HG03520 (cell line): ENCODE results near the gene IHH.

Experiments
- ATAC-seq: cut with Tn5 transposase; IDR thresholded peaks from one replicate; pipeline ENCODE4 v1.9.1; 2021; ENCODE audit warnings: mild to moderate bottlenecking, moderate library complexity; ENCODE audit not compliant: unreplicated experiment

IHH gene

DNA sequence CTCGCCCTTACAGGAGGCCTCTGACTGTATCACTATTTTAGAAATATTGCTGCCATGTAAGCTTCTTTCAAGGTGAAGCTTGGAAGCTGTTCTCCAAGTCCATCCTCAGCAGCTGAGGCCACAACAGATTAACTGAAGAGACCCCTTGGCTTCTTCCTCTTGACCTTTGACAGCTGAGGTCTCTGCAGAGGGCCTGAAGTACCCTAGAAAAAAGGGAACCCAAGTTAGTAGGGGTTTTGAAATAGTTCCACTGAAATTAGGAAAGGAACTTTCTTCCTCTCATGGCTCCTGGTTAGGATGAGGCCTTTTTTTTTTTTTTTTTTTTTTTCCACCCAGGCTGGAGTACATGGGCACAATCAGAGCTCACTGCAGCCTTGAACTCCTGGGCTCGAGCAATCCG, 15.5 kb upstream of the IHH start:
- no peak for ATAC-seq

DNA sequence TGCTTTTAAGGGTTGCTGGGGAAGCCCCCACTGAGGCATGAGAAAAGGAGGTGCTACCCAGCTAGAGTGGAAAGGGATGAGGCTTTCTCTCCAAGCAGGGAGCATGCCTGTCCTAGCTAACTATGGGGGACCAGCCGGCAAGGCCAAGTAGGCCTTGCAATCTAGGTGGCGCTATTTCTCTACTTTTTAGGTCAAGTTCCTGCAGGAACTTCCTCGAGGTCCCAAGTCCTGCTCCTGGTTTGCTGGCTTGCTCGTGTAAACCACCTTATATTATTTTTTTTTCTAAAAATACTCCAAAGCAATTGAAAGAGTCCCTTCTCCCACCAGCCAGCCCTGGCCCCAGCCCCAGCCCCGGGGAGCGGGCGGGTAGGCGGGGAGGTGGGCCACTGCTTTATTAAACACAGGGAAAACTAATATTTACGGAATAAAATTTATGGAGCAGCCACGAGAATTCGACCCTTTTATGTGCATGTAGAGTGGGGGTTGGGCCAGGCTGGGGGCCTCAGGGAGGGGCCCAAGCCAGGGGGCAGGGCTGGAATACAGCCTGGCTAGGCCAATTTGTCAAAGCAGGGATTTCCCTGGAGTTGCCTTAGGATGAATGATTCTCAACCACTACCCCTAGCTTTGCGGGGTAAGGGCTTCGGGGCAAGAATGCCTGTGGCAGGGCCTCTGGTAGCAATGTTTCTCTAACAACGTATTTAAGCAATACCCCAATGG, 12.8 kb upstream of the IHH start:
- no peak for ATAC-seq

DNA sequence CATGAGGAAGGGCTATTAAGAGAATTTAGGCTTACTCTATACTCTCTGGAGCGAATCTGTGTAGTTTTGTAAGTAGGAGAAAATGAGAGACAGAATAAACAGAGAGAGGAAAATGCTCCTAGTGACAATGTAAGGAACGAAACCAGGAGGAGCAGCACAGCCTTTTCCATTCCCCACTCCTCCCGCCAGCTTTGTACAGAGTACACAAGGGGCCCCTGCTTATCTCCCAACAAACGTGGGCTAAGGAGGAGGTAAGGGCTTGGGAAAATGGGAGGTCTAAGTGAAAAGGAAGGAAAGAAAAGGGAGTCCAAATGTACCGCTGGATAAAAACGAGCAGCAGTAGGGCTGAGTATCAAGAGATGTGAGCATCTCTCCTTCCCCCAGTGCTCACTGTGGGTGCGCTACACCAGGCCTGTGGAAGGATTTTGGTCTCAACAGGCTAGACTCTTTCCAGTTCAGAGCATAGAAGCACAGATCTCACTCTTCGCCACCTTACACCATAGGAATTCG, 12.1 kb upstream of the IHH start:
- no peak for ATAC-seq

DNA sequence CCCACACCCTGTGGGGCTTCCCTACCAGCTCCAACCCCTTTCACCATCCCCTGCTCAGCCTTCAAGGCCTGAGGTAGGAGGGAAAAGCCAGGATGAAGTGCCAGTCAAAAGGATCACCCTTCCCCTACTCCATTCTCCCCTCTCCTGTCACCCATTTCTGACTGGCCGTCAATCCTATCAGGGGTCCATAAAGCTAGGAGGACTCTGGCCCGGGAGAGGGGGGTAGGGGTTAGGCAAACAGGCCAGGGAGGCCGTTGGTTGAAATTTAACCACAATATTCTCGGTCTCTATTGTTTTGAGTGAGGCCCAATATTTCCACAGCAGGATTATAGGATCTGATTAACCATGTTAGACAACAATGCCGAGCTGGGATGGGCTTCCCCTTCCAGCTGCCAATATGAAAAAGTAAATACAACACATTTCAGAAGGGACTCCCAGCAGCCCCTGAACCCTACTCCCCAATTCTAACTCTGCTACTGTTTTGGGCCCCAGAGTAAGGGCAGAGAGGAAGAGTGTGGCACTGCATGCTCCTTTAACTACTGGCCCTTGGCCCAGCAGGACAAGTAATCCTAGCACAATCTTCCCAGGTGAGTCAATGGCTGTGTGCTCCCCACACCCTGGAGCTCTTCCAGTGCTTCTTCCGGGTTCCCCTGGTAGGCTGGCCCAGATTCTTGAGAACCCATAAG, 10.6 kb upstream of the IHH start:
- ATAC-seq, result no peak

DNA sequence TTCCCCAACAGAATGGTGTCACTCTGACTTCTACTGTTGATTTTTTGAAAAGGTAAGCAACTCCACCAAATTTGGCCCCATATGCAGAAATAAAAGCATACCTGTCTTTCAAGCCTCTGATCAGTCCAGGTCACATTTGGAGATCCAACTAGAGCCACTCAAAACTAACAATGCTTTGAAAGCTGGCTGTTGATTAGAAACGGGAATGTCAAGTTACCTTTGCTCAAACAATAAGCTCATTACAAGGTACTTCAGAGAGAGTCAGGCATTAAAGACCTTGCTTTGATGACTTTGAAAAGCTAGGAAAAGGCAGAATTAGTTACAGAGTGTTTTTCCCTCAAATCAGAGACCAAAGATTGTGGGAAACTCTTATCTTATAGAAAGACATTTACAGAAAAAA, 4.8 kb upstream of the IHH start:
- no peak for ATAC-seq

DNA sequence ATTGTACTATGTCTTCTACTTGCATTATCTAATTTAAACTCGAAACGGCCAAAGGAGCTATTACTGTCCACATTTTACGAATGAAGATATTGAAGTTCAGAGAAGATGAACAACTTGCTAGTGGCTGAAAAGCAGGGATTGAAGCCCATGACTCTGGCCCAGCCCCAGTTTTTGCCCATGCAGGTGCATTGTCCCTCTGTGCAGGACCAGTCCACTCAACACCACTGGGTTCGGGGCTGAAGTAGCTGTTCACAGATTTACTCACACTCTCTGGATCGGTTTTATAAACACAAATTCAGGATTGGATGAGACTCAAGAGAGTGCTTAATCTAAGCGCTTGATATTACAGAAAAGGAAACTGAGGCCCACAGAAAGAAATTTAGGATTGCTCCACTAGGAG, 1.4 kb upstream of the IHH start:
- ATAC-seq, result no peak

DNA sequence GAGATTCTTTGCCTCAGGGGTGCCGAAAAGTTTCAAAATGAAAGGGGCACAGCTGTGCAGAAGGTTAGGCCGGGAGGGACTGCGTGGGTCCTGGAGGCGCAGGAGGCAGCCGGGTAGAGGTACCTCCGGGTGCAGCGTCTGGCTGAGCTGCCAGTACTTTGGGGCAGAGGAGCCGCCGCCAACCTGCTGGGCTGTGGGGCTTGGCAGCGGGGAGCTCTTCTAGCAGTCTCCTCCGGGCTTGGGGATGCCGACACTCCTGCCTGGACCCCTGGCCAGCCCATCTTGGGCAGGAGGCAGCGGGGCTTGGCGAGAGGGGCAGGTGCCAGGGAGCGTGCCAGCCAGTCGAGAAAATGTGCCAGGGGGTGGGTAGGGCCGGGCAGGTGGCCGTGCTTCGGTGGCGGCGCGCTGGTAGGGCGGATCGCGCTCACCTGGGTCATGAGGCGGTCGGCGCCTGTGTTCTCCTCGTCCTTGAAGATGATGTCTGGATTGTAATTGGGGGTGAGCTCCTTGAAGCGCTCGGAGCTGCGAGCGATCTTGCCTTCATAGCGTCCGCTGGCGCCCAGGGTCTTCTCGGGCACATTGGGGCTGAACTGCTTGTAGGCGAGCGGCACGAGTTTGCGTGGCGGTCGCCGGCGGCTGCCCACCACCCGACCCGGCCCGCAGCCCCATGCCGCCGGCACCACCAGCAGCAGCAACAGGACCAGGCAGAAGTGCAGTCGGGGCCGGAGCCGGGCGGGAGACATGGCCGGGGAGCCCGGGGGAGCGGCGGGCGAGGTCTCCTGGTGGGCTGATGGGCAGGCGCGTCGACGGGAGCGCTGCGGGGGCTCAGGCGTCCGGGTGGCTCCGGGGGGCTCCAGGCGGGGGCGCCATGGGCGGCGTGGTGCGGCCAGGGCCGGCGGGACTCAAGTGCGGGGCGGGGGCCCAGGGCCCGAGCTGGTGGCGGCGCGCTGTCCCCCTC, 717 bp downstream of the IHH start:
- ATAC-seq, result no peak

DNA sequence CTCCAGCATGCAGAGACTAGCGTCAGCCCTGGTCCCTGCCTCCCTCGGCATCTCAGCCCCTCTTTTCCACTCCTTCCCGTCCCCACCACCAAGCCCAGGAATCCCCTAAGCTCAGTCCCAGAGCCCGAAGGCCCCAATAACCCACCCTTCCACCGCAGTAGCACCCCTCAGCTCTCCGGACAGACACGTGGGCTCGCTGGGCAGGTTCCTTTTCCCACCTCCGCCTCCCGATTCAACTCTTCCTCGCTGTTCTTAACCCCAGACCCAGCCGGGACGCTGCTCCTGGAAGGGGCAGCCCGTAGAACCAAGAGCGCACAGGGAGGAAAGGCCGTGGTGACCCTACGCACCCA, 1.4 kb downstream of the IHH start:
- no peak for ATAC-seq

DNA sequence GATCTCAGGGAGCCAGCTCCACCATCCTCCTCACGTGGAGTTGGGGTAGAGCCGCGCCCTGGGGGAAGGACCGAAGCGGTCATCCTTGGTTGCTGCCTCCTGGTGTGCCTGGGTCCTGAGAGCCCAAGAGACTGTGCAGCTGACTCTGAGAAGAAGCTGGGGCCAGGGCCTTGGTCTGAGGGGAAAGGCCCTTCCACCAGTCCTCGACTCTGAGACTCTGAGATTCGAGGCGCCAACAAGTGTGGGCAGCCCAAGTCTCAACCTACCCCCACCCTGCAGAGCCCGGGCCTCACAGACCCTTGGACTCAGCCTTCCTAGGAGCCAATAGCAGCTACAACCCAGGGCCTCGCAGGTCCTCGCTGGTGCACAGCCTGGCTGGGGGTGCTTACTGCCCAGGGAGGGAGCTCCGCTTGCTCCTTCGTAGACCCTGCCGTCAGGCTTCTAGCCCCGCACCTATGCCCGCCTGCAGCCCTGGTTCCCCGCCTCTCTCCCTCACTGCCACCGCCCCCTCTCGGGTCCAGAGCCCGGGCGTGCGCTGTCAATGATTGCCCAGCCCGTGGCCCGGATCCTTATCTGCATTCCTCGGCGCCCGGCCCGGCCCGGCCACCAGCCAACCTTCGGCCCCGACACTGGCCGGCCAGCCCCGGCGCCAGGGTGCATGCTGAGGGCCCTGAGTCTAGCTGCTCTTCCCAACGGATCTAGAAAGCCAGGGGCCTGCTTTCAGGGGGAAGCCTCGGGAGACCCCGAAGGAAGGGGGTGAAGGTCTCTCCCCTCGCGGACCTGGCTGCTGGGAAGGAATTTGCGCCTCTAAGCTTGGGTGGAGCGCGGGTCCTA, 2.0 kb downstream of the IHH start:
- no peak for ATAC-seq

DNA sequence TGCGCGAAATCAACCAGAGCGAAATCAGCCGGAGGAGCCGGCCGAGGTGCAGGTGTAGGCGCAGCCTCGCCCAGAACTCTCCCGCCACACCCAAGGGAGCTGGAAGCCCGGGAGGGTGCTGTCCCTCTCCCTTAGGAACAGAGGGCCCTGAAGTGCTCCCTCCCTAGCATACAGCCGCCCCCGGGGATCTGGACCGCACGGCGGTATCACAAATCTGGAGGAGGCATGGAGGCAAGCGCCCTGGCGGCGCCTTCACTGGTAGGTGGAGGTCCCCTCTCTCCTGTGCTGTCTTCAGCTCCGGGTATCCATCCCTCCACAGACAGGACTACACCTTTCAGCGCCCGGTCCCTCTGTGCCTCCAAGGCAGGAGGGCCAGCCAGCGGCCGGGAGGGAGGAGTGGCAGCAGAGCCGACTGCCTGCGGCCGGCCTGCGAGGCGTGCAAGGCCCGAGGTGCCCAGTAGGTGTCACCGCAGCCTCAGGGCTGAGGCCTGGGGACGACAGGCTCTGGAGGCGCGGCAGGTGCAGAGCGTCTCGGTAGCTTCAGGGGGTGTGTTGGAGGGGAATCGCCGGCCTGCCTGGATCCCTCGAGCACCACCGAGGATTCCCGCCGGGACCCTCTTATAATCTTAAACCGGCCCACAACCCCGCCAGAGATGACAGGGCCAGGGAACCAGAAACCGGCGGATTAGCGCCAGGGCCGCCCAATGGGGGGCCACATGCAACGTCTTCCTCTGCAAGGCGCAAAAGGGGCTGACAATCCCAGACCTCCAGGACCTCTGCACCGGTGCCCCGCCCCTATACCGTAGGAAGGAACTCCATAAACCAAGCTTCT, 2.8 kb downstream of the IHH start:
- ATAC-seq, result peak; percentile 86

DNA sequence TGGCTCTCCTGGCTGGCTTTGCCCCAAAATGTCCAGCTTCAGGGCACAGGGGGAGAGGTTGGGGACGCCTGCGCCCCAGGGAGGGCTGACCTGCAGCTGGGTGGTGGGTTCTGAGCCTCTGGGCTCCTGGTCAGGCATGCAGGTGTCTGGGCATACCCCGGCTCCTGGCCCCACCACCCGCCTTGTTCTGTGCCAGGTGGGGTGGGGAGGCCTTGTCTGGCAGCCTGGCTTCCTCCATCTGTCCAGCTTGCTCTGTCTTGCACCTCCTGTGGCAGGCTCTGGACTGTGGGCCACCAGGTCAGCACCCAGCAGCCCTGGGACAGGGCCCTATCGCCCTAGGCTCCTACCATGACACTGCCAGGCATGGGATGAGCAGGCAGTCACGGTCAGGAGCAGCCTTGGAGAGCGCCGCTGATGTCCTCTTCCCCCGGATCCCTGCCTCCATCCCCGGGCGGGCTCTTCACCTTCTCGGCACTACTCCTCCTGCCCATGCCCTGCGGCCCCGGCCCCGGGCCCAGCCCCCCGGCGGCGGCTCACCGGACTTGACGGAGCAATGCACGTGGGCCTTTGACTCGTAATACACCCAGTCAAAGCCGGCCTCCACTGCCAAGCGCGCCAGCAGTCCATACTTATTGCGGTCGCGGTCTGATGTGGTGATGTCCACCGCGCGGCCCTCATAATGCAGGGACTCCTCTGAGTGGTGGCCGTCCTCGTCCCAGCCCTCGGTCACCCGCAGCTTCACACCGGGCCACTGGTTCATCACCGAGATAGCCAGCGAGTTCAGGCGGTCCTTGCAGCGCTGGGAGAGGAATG, 3.6 kb downstream of the IHH start:
- no peak for ATAC-seq

DNA sequence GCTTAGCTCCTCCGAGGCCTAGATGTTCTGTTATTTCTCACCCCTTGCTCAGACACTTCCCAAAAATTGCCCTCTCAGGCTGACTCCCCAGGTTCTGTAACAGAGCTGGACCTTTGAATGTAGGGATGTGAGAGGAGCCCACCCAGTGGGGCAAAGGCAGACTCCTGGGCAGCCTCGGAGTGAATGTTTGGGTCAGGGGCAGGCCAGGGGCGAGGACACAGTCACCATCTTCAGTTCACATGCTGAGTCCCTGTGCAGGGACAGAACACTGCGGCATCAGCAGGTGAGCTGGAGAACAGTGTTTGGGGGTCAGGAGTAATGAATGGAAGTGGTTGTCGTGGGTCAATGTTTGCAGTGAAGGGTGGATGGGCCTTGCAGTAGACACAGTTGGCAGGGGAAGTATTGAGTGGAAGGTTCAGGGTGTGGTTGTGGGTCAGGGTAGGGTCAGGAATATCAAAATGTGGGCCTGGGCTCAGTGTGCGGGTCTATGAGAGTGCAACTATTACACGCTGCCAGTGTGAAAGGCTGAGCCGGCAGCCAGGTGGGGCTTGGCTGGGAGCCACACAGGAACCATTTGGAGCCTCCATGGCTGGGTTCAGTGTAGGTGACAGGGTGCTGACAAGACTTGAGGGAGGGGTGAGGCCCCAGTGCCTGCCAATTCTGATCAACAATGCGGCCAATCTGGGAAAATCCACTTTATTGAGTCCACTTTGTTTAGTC, 4.4 kb downstream of the IHH start:
- ATAC-seq, result no peak

DNA sequence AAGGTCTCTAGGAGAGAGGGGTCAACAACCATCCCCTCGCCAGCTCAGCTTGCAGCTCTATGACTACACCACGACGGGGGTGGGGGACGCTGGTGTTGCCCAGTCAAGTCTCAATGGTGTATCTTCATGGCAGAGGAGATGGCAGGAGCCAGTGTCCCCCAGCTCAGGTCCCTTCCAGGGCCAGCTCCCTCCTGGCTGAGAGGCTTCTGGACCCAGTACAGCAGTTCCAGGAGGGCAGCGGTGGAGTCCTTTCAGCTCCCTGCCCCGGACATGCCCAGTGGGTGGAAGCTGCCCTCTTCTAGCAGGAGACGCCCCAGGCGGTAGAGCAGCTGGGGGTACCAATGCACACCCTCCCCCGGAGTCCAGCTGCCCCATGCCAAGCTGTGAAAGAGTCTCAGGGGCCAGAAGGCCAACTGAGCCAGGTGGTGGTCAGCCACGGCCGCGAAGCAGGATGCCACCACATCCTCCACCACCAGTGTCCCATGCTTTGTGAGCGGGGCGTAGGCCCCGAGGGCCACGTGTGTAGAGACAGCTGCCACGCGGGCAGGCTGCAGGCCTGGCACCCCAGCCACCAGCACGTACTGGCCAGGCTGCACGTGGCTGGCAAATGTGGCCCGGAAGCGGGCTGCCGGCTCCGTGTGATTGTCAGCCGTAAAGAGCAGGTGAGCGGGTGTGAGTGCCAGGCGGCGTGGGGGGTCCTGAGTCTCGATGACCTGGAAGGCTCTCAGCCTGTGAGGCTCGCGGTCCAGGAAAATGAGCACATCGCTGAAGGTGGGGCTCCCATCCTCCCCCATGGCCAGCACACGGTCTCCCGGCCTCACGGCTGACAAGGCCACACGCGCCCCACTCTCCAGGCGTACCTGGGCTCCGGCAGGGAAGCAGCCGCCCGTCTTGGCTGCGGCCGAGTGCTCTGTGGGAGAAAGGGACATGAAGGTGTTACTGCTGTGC, 5.5 kb downstream of the IHH start:
- no peak for ATAC-seq

DNA sequence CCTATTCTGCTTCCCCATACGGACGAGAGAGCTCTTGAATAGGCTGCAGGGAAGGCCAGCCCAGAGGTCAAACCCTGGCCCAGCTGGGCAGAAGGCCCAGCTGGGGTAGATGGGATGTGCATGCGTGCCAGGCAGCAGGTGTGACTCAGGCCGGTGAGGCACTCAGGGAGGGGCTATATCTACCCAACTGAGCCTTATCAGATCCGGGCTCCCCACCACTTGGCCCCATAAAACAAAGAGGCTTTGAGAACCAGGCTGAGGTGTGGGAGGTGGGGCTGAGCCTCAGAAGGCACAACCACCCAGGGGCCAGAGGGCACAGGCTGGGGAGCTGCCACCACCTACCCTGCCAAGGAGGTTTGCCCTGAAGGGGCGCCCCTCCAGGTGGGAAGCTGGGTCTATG, 11.4 kb downstream of the IHH start:
- no peak for ATAC-seq

DNA sequence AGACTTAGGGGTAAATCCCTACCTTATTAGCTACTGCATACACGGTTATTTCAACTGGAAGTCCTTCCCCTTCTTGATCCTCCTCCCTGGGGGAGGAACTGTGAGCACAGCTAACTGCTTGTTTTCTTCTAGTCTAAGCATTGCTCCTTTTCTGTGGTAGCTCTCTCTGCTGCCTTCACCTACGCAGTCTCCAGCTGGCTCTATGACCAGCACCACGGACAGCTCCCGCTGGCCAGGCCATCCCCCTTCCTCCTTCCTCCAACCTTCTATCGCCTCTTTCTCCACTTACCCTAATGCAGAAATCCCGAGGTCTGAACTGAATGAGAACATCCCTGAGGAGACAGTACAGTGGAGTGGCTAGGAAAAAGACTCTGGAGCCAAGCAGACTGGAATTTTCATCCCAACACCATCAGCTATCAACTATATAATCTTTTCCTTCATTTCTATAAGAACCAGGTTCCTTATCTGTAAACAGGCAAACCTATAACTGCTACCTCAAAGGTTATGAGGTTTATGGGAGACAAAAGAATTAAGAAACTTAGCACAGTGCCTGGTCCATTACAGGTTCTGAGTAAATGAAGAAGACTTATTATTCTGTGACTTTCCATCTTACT, 14.7 kb downstream of the IHH start:
- ATAC-seq, result no peak

DNA sequence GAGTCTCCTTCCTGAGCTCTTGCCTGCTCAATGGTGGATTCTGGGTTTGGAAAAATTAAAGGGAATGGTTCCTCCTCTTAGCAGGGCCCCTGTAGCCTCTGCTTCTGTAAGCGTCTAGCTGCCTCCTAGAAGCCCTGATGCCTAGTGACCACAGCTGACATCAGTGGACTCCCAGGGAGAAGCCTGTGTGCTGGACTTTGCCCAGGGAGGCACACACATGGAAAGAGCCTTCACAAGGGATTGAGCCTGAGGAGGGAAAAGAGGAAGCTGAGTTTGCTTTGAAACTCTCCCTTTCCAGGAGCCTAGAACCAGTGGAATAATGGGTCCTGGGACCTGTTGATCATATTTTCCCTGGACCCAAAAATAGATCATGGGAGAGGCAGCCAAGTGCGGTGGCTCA, 18.0 kb downstream of the IHH start:
- no peak for ATAC-seq

DNA sequence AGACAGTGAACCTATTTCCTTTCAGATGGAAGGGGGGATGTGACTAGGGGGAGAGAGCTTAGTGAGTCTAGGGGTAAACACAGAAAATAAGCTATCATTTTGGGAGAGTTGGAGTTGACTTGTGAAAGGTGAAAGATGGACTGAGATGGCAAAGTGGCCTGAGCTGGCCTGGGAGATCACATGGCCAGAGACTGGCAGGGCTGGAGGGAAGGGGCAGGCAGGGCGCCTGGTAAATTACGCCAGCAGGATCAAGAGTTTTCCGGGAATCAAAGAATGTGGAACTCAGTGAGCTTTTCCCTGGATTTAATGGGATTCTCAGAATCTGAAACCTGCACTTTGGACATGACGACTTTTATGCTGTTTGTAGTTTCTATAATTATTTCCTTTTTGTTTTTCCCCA, 18.6 kb downstream of the IHH start:
- ATAC-seq, result no peak
